HepG2 (cell line): ENCODE results near the gene HYOU1. TPM values are rescaled to one million over a fixed set of nuclear protein-coding genes. Genes with fewer than 3 reads are reported as not detected.

Experiments
- FOXA1 ChIP-seq, 2 experiments: fragments of 450-650 bp in 1 of 2; sonication (generic) in 1 of 2; formaldehyde crosslinking in 1 of 2; IDR thresholded peaks; 2 replicates each; pipeline versions ENCODE4 v1.4.0 to v1.6.1; 2016 to 2020; ENCODE audit warnings: missing genetic modification reagents in 1 of 2
- HNRNPUL1 ChIP-seq: fragments of 200-400 bp; formaldehyde crosslinking; IDR thresholded peaks from 2 replicates; pipeline ENCODE4 v1.6.1; 2017; ENCODE audit warnings: low read depth, mild to moderate bottlenecking, low read length, moderate library complexity
- KLF12 ChIP-seq: sonication (generic); formaldehyde crosslinking; IDR thresholded peaks from 2 replicates; pipeline ENCODE4 v1.4.0; 2020; ENCODE audit warnings: missing genetic modification reagents, borderline replicate concordance
- KLF9 ChIP-seq: IDR thresholded peaks from 2 replicates; pipeline ENCODE4 v1.6.1; 2016; ENCODE audit warnings: low read depth
- MAFK ChIP-seq, 2 experiments: IDR thresholded peaks in 1 of 2; conservative IDR thresholded peaks in 1 of 2; 2 replicates each; pipeline ENCODE4 v1.6.1; 2011; ENCODE audit warnings: improper control_type of control experiment in 2 of 2, low read length in 2 of 2
- MEIS2 ChIP-seq: sonication (generic); formaldehyde crosslinking; IDR thresholded peaks from 2 replicates; pipeline ENCODE4 v1.9.0; 2021; ENCODE audit warnings: mild to moderate bottlenecking, missing genetic modification reagents
- MIXL1 ChIP-seq: IDR thresholded peaks from 2 replicates; pipeline ENCODE4 v1.6.1; 2016
- NCOA1 ChIP-seq: sonication (generic); formaldehyde crosslinking; IDR thresholded peaks from 2 replicates; pipeline ENCODE4 v1.9.0; 2021; ENCODE audit warnings: missing genetic modification reagents
- PHF8 ChIP-seq: sonication (generic); formaldehyde crosslinking; IDR thresholded peaks from 2 replicates; pipeline ENCODE4 v1.5.0; 2020; ENCODE audit warnings: missing genetic modification reagents
- RAD51 ChIP-seq: fragments of 450-650 bp; IDR thresholded peaks from 2 replicates; pipeline ENCODE4 v1.6.1; 2016; ENCODE audit warnings: borderline replicate concordance
- SIN3A ChIP-seq: IDR thresholded peaks from 2 replicates; pipeline ENCODE4 v1.6.1; 2011; ENCODE audit warnings: low read depth, mild to moderate bottlenecking, control low read depth, low read length, borderline replicate concordance
- SRF ChIP-seq: IDR thresholded peaks from 2 replicates; pipeline ENCODE4 v1.6.1; 2011; ENCODE audit warnings: mild to moderate bottlenecking, low read depth, low read length, moderate library complexity
- TARDBP ChIP-seq: sonication (generic); formaldehyde crosslinking; IDR thresholded peaks from 2 replicates; pipeline ENCODE4 v1.8.0; 2022; ENCODE audit warnings: mild to moderate bottlenecking, missing genetic modification reagents
- YY1 ChIP-seq: IDR thresholded peaks from 2 replicates; pipeline ENCODE4 v1.6.1; 2011; ENCODE audit warnings: low read length, low read depth, moderate library complexity, mild to moderate bottlenecking; ENCODE audit not compliant: insufficient read depth, insufficient replicate concordance
- polyA plus RNA-seq, 8 experiments: library from polyadenylated mRNA; depleted of rRNA in 3 of 8; stranded (reverse) in 7 of 8; unstranded in 1 of 8; fragments of >200 nt; fragmentation: Illumina TruSeq in 4 of 8; extraction: Trizol in 4 of 8; gene quantifications; 2 replicates each; pipeline versions ENCODE4 v1.2.1 to v1.2.3, GENCODE V29; 2011 to 2016; ENCODE audit warnings: low read depth in 4 of 8, missing spikeins in 1 of 8, mixed read lengths in 1 of 8; ENCODE audit not compliant: insufficient read depth in 1 of 8
- total RNA-seq, 5 experiments: library from RNA; depleted of rRNA; stranded (reverse); fragments of >200 nt; fragmentation: Illumina TruSeq; extraction: Trizol; gene quantifications; 2 replicates each; pipeline ENCODE4 v1.2.3, GENCODE V29; 2016; ENCODE audit warnings: low read depth in 1 of 5
- TF ChIP-seq, protein P1 (sequence below): sonication (generic); formaldehyde crosslinking; IDR thresholded peaks from 2 replicates; pipeline ENCODE4 v1.4.0; 2020; ENCODE audit warnings: mild to moderate bottlenecking, missing genetic modification reagents

Gene HYOU1
- total and polyA plus RNA-seq, 2 of the 13 experiments (the other 11 are each of a cell fraction or from before 2014, with no cell fraction given), result 127 to 155 TPM

DNA sequence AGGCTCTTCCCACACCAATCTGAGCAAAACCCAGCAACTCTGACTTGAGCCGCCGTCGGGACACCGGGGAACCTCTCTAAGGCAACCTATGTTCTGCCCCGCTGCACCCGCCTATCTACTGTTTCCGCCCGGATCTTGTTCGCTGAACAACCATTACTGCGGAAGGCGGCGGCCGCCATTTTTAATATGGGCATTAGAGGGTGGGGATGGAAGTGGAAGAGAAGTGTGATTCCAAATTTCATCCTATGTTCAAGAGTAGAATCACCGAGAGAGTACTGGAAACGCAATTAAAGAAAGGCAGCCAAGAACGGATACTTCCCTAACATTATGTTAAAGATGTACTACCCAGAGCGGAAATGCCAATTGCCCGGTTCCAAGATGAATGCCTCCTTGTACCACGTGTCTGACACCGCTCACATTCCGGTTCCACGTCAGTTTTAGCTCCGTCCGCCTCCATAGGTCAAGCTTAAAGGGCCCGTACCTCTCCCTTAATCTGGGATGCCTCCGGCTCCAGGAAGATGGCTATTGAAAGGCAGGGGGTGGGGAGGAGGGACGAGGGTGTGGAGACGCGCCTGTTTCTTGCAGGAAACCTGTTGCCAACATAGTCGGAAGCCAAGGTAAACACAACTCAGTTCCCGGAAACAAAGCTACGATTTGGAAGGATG, 44.9 kb upstream of the HYOU1 start, which contains the start of gene DPAGT1 (continued):
- TF ChIP-seq RAD51 (peak; percentile 80), HNRNPUL1 (no peak), MIXL1 (CRISPR knock-in tag) (peak; percentile 41), KLF9 (CRISPR knock-in tag) (0 out of 2 replicates have a peak, but pooled peaks have one; percentile 34), NCOA1 (CRISPR knock-in tag) (no peak), FOXA1 (IDR thresholded peaks at IDR 0.05) (no peak), FOXA1 (CRISPR knock-in tag; IDR thresholded peaks at IDR 0.05) (0 out of 2 replicates have a peak, but pooled peaks have one; percentile 20), SIN3A (peak; percentile 59), YY1 (peak; percentile 98), SRF (0 out of 2 replicates have a peak, but pooled peaks have one; percentile 24), TARDBP (CRISPR knock-in tag) (peak; percentile 72), PHF8 (CRISPR knock-in tag) (peak; percentile 65), KLF12 (CRISPR knock-in tag) (no peak), MAFK (conservative IDR thresholded peaks at IDR 0.05 in 1 of 2, IDR thresholded peaks at IDR 0.05 in 1 of 2; ENCODE audit: low read length in 2 of 2) (peak in 1 of 2 experiments; percentile 37; a peak in 2 of 4 replicates), MEIS2 (no peak)
- TF ChIP-seq, protein P1, sequence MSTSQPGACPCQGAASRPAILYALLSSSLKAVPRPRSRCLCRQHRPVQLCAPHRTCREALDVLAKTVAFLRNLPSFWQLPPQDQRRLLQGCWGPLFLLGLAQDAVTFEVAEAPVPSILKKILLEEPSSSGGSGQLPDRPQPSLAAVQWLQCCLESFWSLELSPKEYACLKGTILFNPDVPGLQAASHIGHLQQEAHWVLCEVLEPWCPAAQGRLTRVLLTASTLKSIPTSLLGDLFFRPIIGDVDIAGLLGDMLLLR, result 0 out of 2 replicates have a peak, but pooled peaks have one; percentile 11
